GM20431 (cell line): ENCODE results near the gene FAM98A.

ENCODE experiments used
- in situ Hi-C: fragments of 300-500 bp; cut with MseI, MboI; formaldehyde crosslinking; loops from one replicate; pipeline ENCODE4 v1.15.0; 2020; ENCODE audit warnings: low sequenced_read_pairs; ENCODE audit not compliant: unreplicated experiment

Gene FAM98A

DNA sequence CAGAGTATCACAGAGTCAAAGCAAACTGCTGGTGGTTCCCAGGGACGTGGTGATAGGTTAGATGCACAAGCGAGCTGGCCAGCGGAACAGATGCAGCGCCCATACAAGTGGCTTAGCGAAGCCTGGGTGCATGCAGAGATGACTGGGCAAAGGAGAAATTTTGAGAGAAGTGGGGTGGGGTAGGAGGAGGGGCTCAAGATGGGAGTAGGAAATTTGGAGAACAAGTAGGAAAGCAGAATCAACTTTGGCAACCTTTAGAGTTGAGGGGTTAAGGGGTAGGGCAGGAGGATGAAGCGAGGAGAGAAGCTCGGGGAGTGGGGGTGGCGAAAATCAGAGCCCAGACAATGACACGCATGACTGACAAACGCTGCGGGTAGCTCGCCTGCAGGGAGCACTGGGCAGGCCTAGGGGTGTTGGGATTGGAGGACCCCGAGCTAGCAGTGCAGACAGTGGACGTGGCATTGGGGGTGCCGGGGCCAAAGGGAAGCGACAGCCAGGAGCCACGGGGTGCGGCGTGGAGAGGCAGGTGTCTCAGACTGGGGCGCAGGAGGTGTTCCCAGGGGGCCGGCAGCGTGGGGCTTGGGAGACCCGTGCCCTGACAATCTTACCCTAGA lies 431 bp downstream of the FAM98A start:
- in situ Hi-C loops, result loop anchor here (25.0 kb wide), 1 partner anchor 136 kb away; no protein-coding TSS in a partner anchor

- in situ Hi-C loops, result loop anchor here (25.0 kb wide), 1 partner anchor 135 kb away; no protein-coding TSS in a partner anchor
These were observed 2.1 kb downstream of the FAM98A start for GRCh38 chr2:33597026-33597425.

DNA sequence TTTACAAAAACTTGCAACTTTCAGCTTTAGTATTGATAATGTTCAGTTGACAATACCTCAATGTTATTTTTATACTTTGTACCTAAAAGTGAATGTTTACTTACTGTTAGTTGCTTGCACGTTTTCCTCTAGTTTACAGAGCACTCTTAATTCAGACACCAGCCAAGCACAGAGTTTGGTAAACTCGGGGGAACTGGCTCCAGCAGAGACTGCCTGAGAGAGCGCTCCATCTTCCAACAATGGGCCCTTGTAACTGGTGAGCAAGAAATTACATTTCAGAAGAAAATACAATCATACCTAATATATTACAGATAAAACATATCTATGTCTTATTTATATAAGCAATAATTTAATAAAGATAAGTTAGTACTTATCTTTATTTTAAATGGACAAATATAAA lies 3.7 kb downstream of the FAM98A start:
- in situ Hi-C loops, result loop anchor here (25.0 kb wide), 1 partner anchor 133 kb away; no protein-coding TSS in a partner anchor

- in situ Hi-C loops, result loop anchor here (25.0 kb wide), 1 partner anchor 127 kb away; no protein-coding TSS in a partner anchor
These were observed 9.7 kb downstream of the FAM98A start for GRCh38 chr2:33589444-33589843.

- in situ Hi-C loops, result loop anchor here (25.0 kb wide), 1 partner anchor 126 kb away; no protein-coding TSS in a partner anchor
These were observed 10.9 kb downstream of the FAM98A start for GRCh38 chr2:33588232-33588631.

- in situ Hi-C loops, result loop anchor here (25.0 kb wide), 1 partner anchor 124 kb away; no protein-coding TSS in a partner anchor
These were observed 12.3 kb downstream of the FAM98A start for GRCh38 chr2:33586766-33587165.

- in situ Hi-C loops, result loop anchor here (25.0 kb wide), 1 partner anchor 121 kb away; no protein-coding TSS in a partner anchor
These were observed 15.7 kb downstream of the FAM98A start for GRCh38 chr2:33583194-33583938.

DNA sequence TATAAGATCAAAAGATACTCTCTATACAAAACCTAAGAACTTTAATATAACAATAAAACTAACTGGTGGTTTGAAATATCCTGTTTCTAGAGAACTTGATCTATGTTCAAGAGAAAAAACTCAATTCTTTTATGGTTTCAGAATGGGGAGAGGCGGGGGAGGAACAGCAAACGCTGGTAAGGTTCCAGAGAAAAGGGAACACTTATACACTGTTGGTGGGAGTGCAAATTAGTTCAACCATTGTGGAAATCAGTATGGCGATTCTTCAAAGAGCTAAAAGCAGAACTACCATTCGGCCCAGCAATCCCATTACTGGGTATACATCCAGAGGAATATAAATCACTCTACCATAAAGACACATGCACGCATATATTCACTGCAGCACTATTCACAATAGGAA lies 17.2 kb downstream of the FAM98A start:
- in situ Hi-C loops, result loop anchor here (25.0 kb wide), 1 partner anchor 120 kb away; no protein-coding TSS in a partner anchor

DNA sequence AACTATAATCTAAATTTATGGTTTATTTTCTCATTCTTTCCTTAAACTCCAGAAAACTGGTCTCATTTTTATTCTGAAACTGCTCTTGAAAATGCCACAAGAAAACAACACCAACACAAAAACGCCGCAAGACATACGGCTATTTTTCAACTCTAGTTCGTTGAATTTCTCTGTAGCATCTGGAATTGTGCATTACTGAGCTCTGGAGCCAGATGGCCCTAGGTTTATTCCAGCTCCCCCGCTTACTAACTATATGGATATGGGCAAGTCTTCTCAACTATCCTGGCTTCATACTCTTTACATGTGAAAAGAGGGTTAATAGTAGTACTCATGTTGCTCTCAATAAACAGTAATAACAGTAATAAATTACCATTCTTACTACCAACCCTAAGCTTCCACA lies 19.9 kb downstream of the FAM98A start:
- in situ Hi-C loops, result loop anchor here (25.0 kb wide), 1 partner anchor 117 kb away; no protein-coding TSS in a partner anchor

- in situ Hi-C loops, result loop anchor here (25.0 kb wide), 1 partner anchor 115 kb away; no protein-coding TSS in a partner anchor
These were observed 21.4 kb downstream of the FAM98A start for GRCh38 chr2:33577668-33578067.

GRCh38 chr2:33577084-33577483 lies 22.0 kb downstream of the FAM98A start:
- in situ Hi-C loops, result loop anchor here (25.0 kb wide), 1 partner anchor 115 kb away; no protein-coding TSS in a partner anchor

- in situ Hi-C loops, result no loop called here
These were observed 25.4 kb downstream of the FAM98A start for GRCh38 chr2:33573657-33574056.

GRCh38 chr2:33570681-33571080 lies 28.4 kb downstream of the FAM98A start:
- in situ Hi-C loops, result no loop called here

- in situ Hi-C loops, result no loop called here
These were observed 37.2 kb downstream of the FAM98A start for GRCh38 chr2:33561872-33562271.

GRCh38 chr2:33560017-33560416 lies 39.1 kb downstream of the FAM98A start:
- in situ Hi-C loops, result no loop called here

DNA sequence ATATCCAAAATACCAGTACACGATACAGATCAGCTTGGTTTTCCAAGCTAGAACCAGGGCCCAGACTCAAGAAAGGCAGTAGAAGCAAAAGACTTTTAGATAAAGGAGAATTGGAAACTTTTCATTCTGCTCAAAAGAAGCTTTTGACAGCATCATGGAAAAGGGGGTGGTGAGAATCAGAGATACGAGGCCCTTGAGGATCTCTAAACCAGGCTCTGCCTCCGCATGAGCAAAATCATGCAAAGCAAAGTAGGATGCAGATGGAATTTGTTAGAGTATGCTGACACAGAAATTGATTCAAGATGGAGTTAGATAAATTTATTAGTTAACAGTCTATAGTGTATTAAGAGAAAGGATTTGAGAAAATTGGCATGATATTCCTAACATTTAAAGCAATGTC lies 39.8 kb downstream of the FAM98A start:
- in situ Hi-C loops, result no loop called here

DNA sequence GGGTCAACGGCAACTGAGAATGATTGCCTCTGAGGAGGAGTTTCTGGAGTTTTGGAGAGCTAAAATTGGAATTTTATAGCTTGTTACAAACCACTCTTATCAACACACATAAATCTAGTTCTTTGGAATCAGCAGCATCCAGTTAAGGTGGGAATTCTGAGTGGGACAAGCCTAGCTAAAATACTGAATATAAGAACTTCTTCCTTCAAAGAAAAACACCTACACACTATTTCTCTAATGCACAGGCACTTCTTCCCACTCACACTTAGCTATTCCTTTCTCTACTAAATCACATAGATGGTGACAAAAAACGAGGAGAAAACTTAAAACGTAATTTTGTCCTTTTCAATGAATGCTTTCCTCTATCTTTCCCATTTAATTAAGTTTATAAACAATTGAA lies 43.4 kb downstream of the FAM98A start:
- in situ Hi-C loops, result no loop called here

DNA sequence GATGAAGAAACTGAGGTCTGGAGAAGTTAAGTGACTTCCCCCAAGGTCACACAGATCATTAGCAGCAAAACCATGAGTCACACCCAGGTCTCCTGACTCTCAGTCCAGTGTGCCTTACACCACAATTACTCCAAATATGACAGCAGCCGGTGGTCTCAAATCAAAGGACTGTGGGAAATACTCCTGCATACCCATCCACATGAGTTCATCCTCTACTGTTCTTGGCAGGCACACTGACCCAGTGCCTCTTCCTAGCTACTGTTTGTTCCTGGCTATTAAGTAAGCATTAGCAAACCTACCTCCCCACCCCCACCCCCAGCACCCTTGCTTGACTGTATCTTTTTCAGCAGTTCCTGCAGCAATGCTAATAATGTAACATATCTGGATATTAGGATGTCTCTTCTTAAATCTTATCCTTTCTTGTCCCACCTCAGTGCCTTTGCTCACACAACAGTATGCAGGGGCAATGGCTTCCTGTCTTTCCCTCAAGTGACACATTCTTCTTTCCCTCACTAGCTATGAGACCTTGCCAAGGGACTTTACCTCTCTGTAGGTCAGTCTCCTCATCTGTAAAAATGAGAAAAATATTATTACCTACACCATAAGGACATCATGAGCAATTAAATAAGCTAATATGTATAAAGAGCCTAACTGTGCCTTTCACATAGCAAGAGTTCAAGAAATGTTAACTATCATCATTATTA lies 46.2 kb downstream of the FAM98A start:
- in situ Hi-C loops, result no loop called here

- in situ Hi-C loops, result no loop called here
These were observed 48.9 kb downstream of the FAM98A start for GRCh38 chr2:33550206-33550605.

- in situ Hi-C loops, result no loop called here
These were observed 57.9 kb downstream of the FAM98A start for GRCh38 chr2:33541243-33541642.
